ENCODE measurements around the gene TPST2. TPM values are rescaled to one million over a fixed set of nuclear protein-coding genes. Genes with fewer than 3 reads are reported as not detected.

Gene TPST2
- total RNA-seq, 1 experiment from 2014 or later = 11.8 TPM

- CTCF ChIA-PET = no interaction called here
- RAD21 ChIA-PET (ENCODE audit: low non-redundant PET in 1 of 2, low total read pairs in 2 of 2, uncharacterized antibody in 2 of 2, unreplicated experiment in 2 of 2) = no interaction called here
- H3K9me3 ChIP-seq (ENCODE audit: control insufficient read depth in 1 of 2, insufficient read depth in 1 of 2, low read depth in 1 of 2, low read length in 2 of 2) = no peaks in the 10 kb centered on the region
These were observed 5.9 kb downstream of the TPST2 start for GRCh38 chr22:26584010-26584409.

More at GRCh38 chr22:26584010-26584409, 5.9 kb downstream of the TPST2 start:
- intact Hi-C loops (cut with micrococcal nuclease) = no loop called here
- no peak overlapping the region for H3K27ac ChIP-seq (ENCODE audit: low read depth, low read length)
- ATAC-seq (no peak), DNase-seq (ENCODE audit: low read depth, low spot score) (no peak)
- no peaks in the 10 kb centered on the region for H4K20me1 ChIP-seq (ENCODE audit: insufficient read depth)
- BruUV-seq (replicated peaks) = no TSS peak
- TF ChIP-seq CTCF (IDR thresholded peaks at IDR 0.05 in 2 of 3, conservative IDR thresholded peaks at IDR 0.05 in 1 of 3; ENCODE audit: borderline replicate concordance in 1 of 3, insufficient read depth in 1 of 3, low read depth in 2 of 3, low read length in 2 of 3) (no peak), TCF7L2 (IDR thresholded peaks at IDR 0.05; ENCODE audit: borderline replicate concordance, extremely low read depth, insufficient read depth, insufficient read length) (no peak), EZH2 (IDR thresholded peaks at IDR 0.05) (no peak), EGR1 (IDR thresholded peaks at IDR 0.05; ENCODE audit: low read depth) (no peak), REST (IDR thresholded peaks at IDR 0.05; ENCODE audit: low read depth) (no peak), ZBTB33 (IDR thresholded peaks at IDR 0.05; ENCODE audit: extremely low read depth, insufficient replicate concordance, low read length) (no peak), CEBPB (IDR thresholded peaks at IDR 0.05; ENCODE audit: low read depth) (no peak), ATF3 (IDR thresholded peaks at IDR 0.05) (no peak), EZH2phosphoT487 (IDR thresholded peaks at IDR 0.05; ENCODE audit: borderline replicate concordance) (no peak), FOSL1 (IDR thresholded peaks at IDR 0.05; ENCODE audit: low read depth) (no peak)
- no peak overlapping the region for H3K4me3 ChIP-seq (replicated peaks in 1 of 2; ENCODE audit: low read depth in 1 of 2, low read length in 2 of 2)
- no peaks in the 10 kb centered on the region for H3K36me3 ChIP-seq (ENCODE audit: control insufficient read depth in 1 of 2, insufficient read depth in 2 of 2, low read length in 2 of 2)
- no peaks in the 10 kb centered on the region for H3K9me2 ChIP-seq (ENCODE audit: insufficient read depth)
- H3K79me2 ChIP-seq (ENCODE audit: insufficient read depth, low read length) = peaks cover 17% of the 10 kb centered on the region; the same call in 1 of the 2 replicates
- H3K27me3 ChIP-seq (ENCODE audit: insufficient read depth, low read length) = no peaks in the 10 kb centered on the region
- no peak overlapping the region for H2AFZ ChIP-seq (ENCODE audit: low read depth, low read length, poor library complexity, severe bottlenecking)
- POLR2A ChIA-PET = no interaction called here
- no peak overlapping the region for H3K4me2 ChIP-seq (ENCODE audit: low read length)
- no peak overlapping the region for H3K9ac ChIP-seq (ENCODE audit: low read length)
- H3K4me1 ChIP-seq (ENCODE audit: control insufficient read depth in 1 of 2, insufficient read depth in 2 of 2, low read length in 2 of 2) = peaks cover under 1 to 9% of the 10 kb centered on the region in 2 experiments; a peak in 2 of 4 replicates

All from HCT116 (cell line).